Activated T-cell treated with anti-CD3 and anti-CD28 coated beads for 1 hour (primary cell): ENCODE measurements around the gene AMPD3.

Source experiments
- DNase-seq: peaks from one replicate; pipeline ENCODE4 v3.0.0-alpha.2; 2020; ENCODE audit warnings: low read depth

AMPD3 gene

GRCh38 chr11:10540915-10541560 lies 86.0 kb downstream of the AMPD3 start, which contains the start of gene RNF141:
Gene RNF141 (minus strand): TSS chr11:10541187. CDS start chr11:10534158, 7,029 bp downstream.
- DNase-seq = peak; percentile 95

- no peak for DNase-seq
These were observed 86.5 kb downstream of the AMPD3 start for GRCh38 chr11:10541561-10541930.

- DNase-seq = no peak
These were observed 87.7 kb downstream of the AMPD3 start for GRCh38 chr11:10542776-10543175.

GRCh38 chr11:10543782-10544181 lies 88.7 kb downstream of the AMPD3 start:
- no peak for DNase-seq

- DNase-seq = no peak
These were observed 89.7 kb downstream of the AMPD3 start for GRCh38 chr11:10544491-10545465.

- no peak for DNase-seq
These were observed 95.6 kb downstream of the AMPD3 start for GRCh38 chr11:10550503-10551289.

GRCh38 chr11:10551290-10551592 lies 96.2 kb downstream of the AMPD3 start:
- DNase-seq = no peak

GRCh38 chr11:10551845-10552352 lies 96.8 kb downstream of the AMPD3 start:
- DNase-seq = no peak

- DNase-seq = no peak
These were observed 101.5 kb downstream of the AMPD3 start for GRCh38 chr11:10556590-10556989.
